ENCODE results near the gene MYL6. TPM values are rescaled to one million over a fixed set of nuclear protein-coding genes. Genes with fewer than 3 reads are reported as not detected.

The MYL6 gene
- total and polyA plus RNA-seq, 2 donors (not counting 3 experiments of a cell fraction or from before 2014, with no cell fraction given), result 2,543 to 8,470 TPM

DNA sequence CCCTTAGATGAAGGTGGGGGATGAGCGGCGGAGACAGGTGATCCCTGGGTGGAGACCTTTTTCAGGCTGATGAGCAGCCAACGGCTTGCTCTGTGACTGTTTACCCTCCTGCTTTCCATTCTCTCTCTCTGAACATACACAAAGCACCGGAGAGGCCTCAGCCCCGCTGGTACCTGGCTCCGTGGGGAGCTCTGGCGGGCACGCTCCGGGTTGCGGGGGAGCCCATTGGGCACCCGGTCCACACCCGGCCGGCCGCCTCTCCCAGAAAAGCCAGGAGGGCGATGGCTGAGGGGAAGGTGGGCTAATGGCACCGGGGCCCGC lies 30.6 kb downstream of the MYL6 start:
- intact Hi-C loops (cut with micrococcal nuclease), result loop anchor here (1.0 to 2.0 kb wide), 5 partner anchors 31 to 450 kb away; no protein-coding TSS in a partner anchor
- TF ChIP-seq GATA2 (IDR thresholded peaks at IDR 0.05; ENCODE audit: insufficient read depth, insufficient read length, low read depth, low read length), result no peak
- TF ChIP-seq POLR2A (IDR thresholded peaks at IDR 0.05; ENCODE audit: low read depth, low read length), result peak; percentile 3
- H2AFZ ChIP-seq (ENCODE audit: low read depth, low read length), result peak overlapping the region; percentile 39

GRCh38 chr12:56189099-56189917 lies 31.1 kb downstream of the MYL6 start, which contains the start of gene SMARCC2:
Gene SMARCC2 (minus strand): TSS chr12:56189483. CDS start chr12:56189461, 22 bp downstream.
- dilution Hi-C loops (cut with MboI; ENCODE audit: extremely low pct_ligation_motif_present, low sequenced_read_pairs), result no loop called here

More for the DNA sequence above, 30.6 kb downstream of the MYL6 start:
- POLR2A ChIA-PET, result interaction anchor here (0.9 to 3.1 kb wide), 5 partner anchors 26 to 71 kb away, joined by 4 to 18 read pairs (median 4); partner anchors contain the start of genes ESYT1, RNF41, RPL41 and ZC3H10
- no peaks in the 10 kb centered on the region for H3K9me1 ChIP-seq (replicated peaks; ENCODE audit: control insufficient read depth, extremely low read depth, insufficient read depth, low read length)
- no peaks in the 10 kb centered on the region for H3K9me3 ChIP-seq (replicated peaks; ENCODE audit: control insufficient read depth, insufficient read depth, low read length)
- H4K20me1 ChIP-seq (replicated peaks; ENCODE audit: control insufficient read depth, extremely low read depth, insufficient read depth, low read length), result no peaks in the 10 kb centered on the region
- dilution Hi-C loops (cut with MboI; ENCODE audit: extremely low pct_ligation_motif_present, low sequenced_read_pairs), result no loop called here
- no peaks in the 10 kb centered on the region for H3K27me3 ChIP-seq (ENCODE audit: control insufficient read depth in 2 of 2, insufficient read depth in 2 of 2, low read length in 2 of 2)
- FAIRE-seq (peak; percentile 24), DNase-seq (ENCODE audit: low read depth, low spot score) (peak; percentile 18)
- CTCF ChIA-PET, result interaction anchor here (0.9 to 4.4 kb wide), 26 partner anchors 10 to 459 kb away, joined by 3 to 236 read pairs (median 10); partner anchors contain the start of genes ANKRD52, CNPY2, COQ10A and ESYT1
- peak overlapping the region; percentile 15 for H3K27ac ChIP-seq (ENCODE audit: insufficient read depth, low read depth, low read length)
- peak overlapping the region; percentile 98 for H3K4me2 ChIP-seq (ENCODE audit: insufficient read depth, low read length)
- peak overlapping the region; percentile 77 for H3K9ac ChIP-seq (replicated peaks; ENCODE audit: extremely low read depth, insufficient read depth, low read length)
- H3K4me3 ChIP-seq (replicated peaks in 1 of 3; ENCODE audit: insufficient read depth in 1 of 3, low read depth in 1 of 3, low read length in 3 of 3), result peak overlapping the region; percentile 70 to 95 (median 89)
- peaks cover 20% of the 10 kb centered on the region for H3K4me1 ChIP-seq (ENCODE audit: control insufficient read depth, extremely low read depth, insufficient read depth, low read length)
- H3K36me3 ChIP-seq (ENCODE audit: control insufficient read depth in 2 of 2, extremely low read depth in 1 of 2, insufficient read depth in 2 of 2, low read length in 2 of 2), result peaks cover 8 to 9% of the 10 kb centered on the region in 2 experiments
- no TSS peak for BruUV-seq (replicated peaks)
- H3K79me2 ChIP-seq (ENCODE audit: control insufficient read depth, insufficient read depth, low read length), result peaks cover 33% of the 10 kb centered on the region

More at GRCh38 chr12:56189099-56189917, 31.1 kb downstream of the MYL6 start, which contains the start of gene SMARCC2:
- Histone ChIP-seq H3K4me3 (replicated peaks in 1 of 3; ENCODE audit: insufficient read depth in 1 of 3, low read depth in 1 of 3, low read length in 3 of 3) (peak within 1 kb of the TSS; percentile 70 to 95 (median 89)), H3K79me2 (ENCODE audit: control insufficient read depth, insufficient read depth, low read length) (peaks cover 33% of the 10 kb centered on the region), H2AFZ (ENCODE audit: low read depth, low read length) (peak within 1 kb of the TSS; percentile 88), H3K36me3 (ENCODE audit: control insufficient read depth in 2 of 2, extremely low read depth in 1 of 2, insufficient read depth in 2 of 2, low read length in 2 of 2) (peaks cover 5 to 9% of the 10 kb centered on the region in 2 experiments), H3K9ac (replicated peaks; ENCODE audit: extremely low read depth, insufficient read depth, low read length) (peak within 1 kb of the TSS; percentile 77), H3K27ac (ENCODE audit: insufficient read depth, low read depth, low read length) (peak within 1 kb of the TSS; percentile 24), H3K9me1 (replicated peaks; ENCODE audit: control insufficient read depth, extremely low read depth, insufficient read depth, low read length) (no peaks in the 10 kb centered on the region), H3K4me1 (ENCODE audit: control insufficient read depth, extremely low read depth, insufficient read depth, low read length) (peaks cover 20% of the 10 kb centered on the region), H3K27me3 (ENCODE audit: control insufficient read depth in 2 of 2, insufficient read depth in 2 of 2, low read length in 2 of 2) (no peaks in the 10 kb centered on the region), H3K4me2 (ENCODE audit: insufficient read depth, low read length) (peak within 1 kb of the TSS; percentile 98), H4K20me1 (replicated peaks; ENCODE audit: control insufficient read depth, extremely low read depth, insufficient read depth, low read length) (no peaks in the 10 kb centered on the region), H3K9me3 (replicated peaks; ENCODE audit: control insufficient read depth, insufficient read depth, low read length) (no peaks in the 10 kb centered on the region)
- peak; percentile 73 for FAIRE-seq
- CTCF ChIA-PET, result interaction anchor here (0.6 to 4.4 kb wide), 53 partner anchors 9 to 472 kb away, joined by 3 to 236 read pairs (median 5); partner anchors contain the start of genes ANKRD52, CNPY2, COQ10A and ESYT1
- POLR2A ChIA-PET, result interaction anchor here (0.9 to 3.1 kb wide), 7 partner anchors 27 to 85 kb away, joined by 4 to 18 read pairs (median 4); partner anchors contain the start of genes ESYT1, PA2G4, RNF41 and RPL41
- DNase-seq (ENCODE audit: low read depth, low spot score), result peak; percentile 88
- no TSS peak for BruUV-seq (replicated peaks)
- TF ChIP-seq CTCF (IDR thresholded peaks at IDR 0.05; ENCODE audit: extremely low read depth in 1 of 2, insufficient read depth in 1 of 2, low read depth in 1 of 2, low read length in 2 of 2) (peak; percentile 75 to 82), POLR2A (IDR thresholded peaks at IDR 0.05; ENCODE audit: low read depth, low read length) (peak; percentile 41), GATA2 (IDR thresholded peaks at IDR 0.05; ENCODE audit: insufficient read depth, insufficient read length, low read depth, low read length) (no peak), POLR2AphosphoS5 (IDR thresholded peaks at IDR 0.05; ENCODE audit: insufficient read depth, low read depth, low read length) (peak; percentile 15), JUN (IDR thresholded peaks at IDR 0.05; ENCODE audit: borderline replicate concordance, insufficient read depth, insufficient read length, low read depth) (no peak), MYC (IDR thresholded peaks at IDR 0.05; ENCODE audit: low read depth, low read length) (no peak), FOS (IDR thresholded peaks at IDR 0.05; ENCODE audit: borderline replicate concordance, insufficient read depth, low read length) (no peak), EZH2 (IDR thresholded peaks at IDR 0.05; ENCODE audit: borderline replicate concordance, low read depth, low read length, severe bottlenecking) (no peak)
- TF ChIP-seq, protein P1, sequence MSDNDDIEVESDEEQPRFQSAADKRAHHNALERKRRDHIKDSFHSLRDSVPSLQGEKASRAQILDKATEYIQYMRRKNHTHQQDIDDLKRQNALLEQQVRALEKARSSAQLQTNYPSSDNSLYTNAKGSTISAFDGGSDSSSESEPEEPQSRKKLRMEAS (IDR thresholded peaks at IDR 0.05; ENCODE audit: insufficient read depth, insufficient read length), result no peak
- intact Hi-C loops (cut with micrococcal nuclease), result loop anchor here (1.0 to 2.0 kb wide), 5 partner anchors 32 to 451 kb away; no protein-coding TSS in a partner anchor
